H1 (cell line): ENCODE results near the gene NADK2. TPM values are rescaled to one million over a fixed set of nuclear protein-coding genes. Genes with fewer than 3 reads are reported as not detected.

ENCODE experiments used
- ASH2L ChIP-seq: fragments of 200-600, 300-600 bp; sonication (generic); IDR thresholded peaks from one replicate; pipeline ENCODE4 v1.7.1; 2017; ENCODE audit warnings: low read length
- CBX5 ChIP-seq: fragments of 300-800, 300-1000 bp; sonication (generic); IDR thresholded peaks from 2 replicates; pipeline ENCODE4 v1.7.1; 2016; ENCODE audit warnings: antibody characterized with exemption, low read length, low read depth
- CBX8 ChIP-seq: fragments of 300-800, 300-1000 bp; sonication (generic); IDR thresholded peaks from 2 replicates; pipeline ENCODE4 v1.7.1; 2016; ENCODE audit warnings: low read depth, low read length, borderline replicate concordance
- CREB1 ChIP-seq: IDR thresholded peaks from 2 replicates; pipeline ENCODE4 v1.6.1; 2012; ENCODE audit warnings: inconsistent platforms
- CTBP2 ChIP-seq: IDR thresholded peaks from 2 replicates; pipeline ENCODE4 v1.7.0; 2011; ENCODE audit warnings: borderline replicate concordance, mild to moderate bottlenecking, moderate library complexity, mixed read lengths, low read length; ENCODE audit not compliant: insufficient read depth, insufficient read length
- EZH2 ChIP-seq: fragments of 200-600 bp; sonication (generic); IDR thresholded peaks from 2 replicates; pipeline ENCODE4 v1.7.1; 2012; ENCODE audit warnings: low read depth, mild to moderate bottlenecking, moderate library complexity, low read length, inconsistent platforms; ENCODE audit not compliant: severe bottlenecking
- GABPA ChIP-seq: IDR thresholded peaks from 2 replicates; pipeline ENCODE4 v1.6.1; 2011; ENCODE audit warnings: mild to moderate bottlenecking, low read length, moderate library complexity, borderline replicate concordance; ENCODE audit not compliant: insufficient read depth
- KDM1A ChIP-seq: fragments of 200-600, 300-600 bp; sonication (generic); IDR thresholded peaks from 2 replicates; pipeline ENCODE4 v1.7.1; 2016; ENCODE audit warnings: mild to moderate bottlenecking, low read length, borderline replicate concordance
- KDM5A ChIP-seq: fragments of 200-600 bp; IDR thresholded peaks from 2 replicates; pipeline ENCODE4 v1.7.1; 2012; ENCODE audit warnings: mild to moderate bottlenecking, low read length, inconsistent platforms, mixed read lengths
- NANOG ChIP-seq: IDR thresholded peaks from 2 replicates; pipeline ENCODE4 v1.6.1; 2011; ENCODE audit warnings: low read length, low read depth, mild to moderate bottlenecking, inconsistent platforms; ENCODE audit not compliant: insufficient read depth, poor library complexity, severe bottlenecking
- PHF8 ChIP-seq: fragments of 200-600 bp; sonication (generic); conservative IDR thresholded peaks from 2 replicates; pipeline ENCODE4 v1.7.1; 2012; ENCODE audit warnings: low read depth, mild to moderate bottlenecking, inconsistent platforms, low read length, moderate library complexity
- RAD21 ChIP-seq, 2 experiments: IDR thresholded peaks in 1 of 2; conservative IDR thresholded peaks in 1 of 2; 2 replicates each; pipeline ENCODE4 v1.6.1; 2011; ENCODE audit warnings: low read depth in 2 of 2, low read length in 2 of 2, improper control_type of control experiment in 1 of 2, inconsistent platforms in 1 of 2, mild to moderate bottlenecking in 1 of 2, moderate library complexity in 1 of 2
- RXRA ChIP-seq: IDR thresholded peaks from 2 replicates; pipeline ENCODE4 v1.6.1; 2011; ENCODE audit warnings: low read depth, mild to moderate bottlenecking, low read length, moderate library complexity; ENCODE audit not compliant: insufficient read depth
- SAP30 ChIP-seq: fragments of 300-600 bp; sonication (generic); IDR thresholded peaks from 2 replicates; pipeline ENCODE4 v1.7.1; 2012; ENCODE audit warnings: low read length, moderate library complexity, mild to moderate bottlenecking, inconsistent platforms; ENCODE audit not compliant: insufficient read depth, insufficient replicate concordance
- SIRT6 ChIP-seq: IDR thresholded peaks from one replicate; pipeline ENCODE4 v1.7.1; 2012; ENCODE audit warnings: low read length, inconsistent platforms
- SIX5 ChIP-seq: IDR thresholded peaks from 2 replicates; pipeline ENCODE4 v1.6.1; 2011; ENCODE audit warnings: mild to moderate bottlenecking, low read depth, low read length
- SRF ChIP-seq: IDR thresholded peaks from 2 replicates; pipeline ENCODE4 v1.6.1; 2011; ENCODE audit warnings: mild to moderate bottlenecking, low read depth, low read length, moderate library complexity
- TAF1 ChIP-seq: IDR thresholded peaks from 2 replicates; pipeline ENCODE4 v1.6.1; 2011; ENCODE audit warnings: mild to moderate bottlenecking, low read depth, low read length
- TAF7 ChIP-seq: optimal IDR thresholded peaks from 2 replicates; pipeline ENCODE3; 2011; ENCODE audit warnings: low read depth, mild to moderate bottlenecking, inconsistent platforms, low read length, moderate library complexity, borderline replicate concordance
- TEAD4 ChIP-seq: IDR thresholded peaks from 2 replicates; pipeline ENCODE4 v1.6.1; 2012; ENCODE audit warnings: low read depth, low read length, inconsistent platforms, mixed read lengths
- polyA plus RNA-seq, 7 experiments: library from polyadenylated mRNA; depleted of rRNA in 3 of 7; stranded (reverse) in 5 of 7; unstranded in 2 of 7; fragments of >200 nt in 5 of 7; fragments of 200-250 nt in 2 of 7; gene quantifications; 1 replicate in 5 of 7; 2 replicates in 1 of 7; 4 replicates in 1 of 7; pipeline versions ENCODE4 v1.2.1 to v1.2.3, GENCODE V29; 2011 to 2013; ENCODE audit warnings: missing spikeins in 2 of 7, mixed read lengths in 2 of 7
- total RNA-seq: library from RNA; stranded (reverse); fragmentation: NEBNext Ultra II Directional; extraction: Animal tissue kit (Norgen Biotek cat#: 25700); gene quantifications from 2 replicates; pipeline ENCODE4 v1.2.1, GENCODE V29; 2021
- TF ChIP-seq, protein P1 (sequence below): IDR thresholded peaks from 2 replicates; pipeline ENCODE4 v1.6.1; 2011; ENCODE audit warnings: low read depth, mild to moderate bottlenecking, low read length; ENCODE audit not compliant: insufficient read depth

The NADK2 gene
- total and polyA plus RNA-seq, 2 of the 8 experiments (the other 6 are each of a cell fraction or from before 2014, with no cell fraction given), result 3.4 to 16.1 TPM

DNA sequence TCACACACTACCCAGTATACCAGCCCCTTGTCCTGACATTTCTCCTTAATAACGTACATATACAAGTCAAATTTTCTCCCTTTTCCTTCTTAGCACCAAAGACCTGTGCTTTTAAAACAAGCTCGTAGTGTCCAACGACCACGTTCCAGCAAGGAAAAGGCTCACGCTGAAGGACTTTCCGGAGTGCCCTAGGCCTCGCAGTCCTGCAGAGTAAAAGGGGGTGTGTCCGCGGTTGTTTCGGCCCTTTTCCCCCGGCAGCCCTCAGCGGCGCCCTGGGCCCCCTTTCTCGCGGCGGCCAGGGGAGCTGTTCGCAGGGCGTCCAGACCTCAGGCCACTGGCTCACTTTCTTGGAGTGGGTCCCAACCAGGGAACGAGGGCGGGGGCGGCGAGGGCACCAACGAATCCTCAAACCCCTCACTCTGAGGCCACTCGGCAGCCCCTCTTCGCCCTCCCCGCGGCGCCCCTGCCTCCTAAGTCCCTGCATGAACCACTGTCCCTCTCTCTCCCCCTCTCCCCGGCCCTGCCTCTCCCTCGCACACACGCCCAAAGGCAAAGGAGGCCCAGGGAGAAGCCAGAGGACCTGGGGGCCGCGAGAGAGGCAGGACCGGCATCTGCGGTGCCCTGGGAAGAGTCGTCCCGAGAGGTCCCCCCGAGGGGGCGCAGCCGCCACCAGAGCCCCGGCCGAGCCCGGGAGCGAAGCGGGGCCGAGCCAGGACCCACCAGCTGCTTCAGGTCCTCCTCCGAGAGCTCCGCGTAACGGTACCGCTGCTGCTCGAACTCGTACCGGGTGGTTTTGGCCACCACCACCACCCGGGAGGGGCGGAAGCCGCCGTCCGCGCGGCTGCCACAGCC, 720 bp downstream of the NADK2 start (continued):
- TF ChIP-seq CBX5 (no peak), GABPA (no peak), KDM5A (no peak), SRF (no peak), NANOG (no peak), PHF8 (peak; percentile 71), TAF7 (no peak), TEAD4 (no peak), SAP30 (no peak), ASH2L (peak; percentile 44), TAF1 (peak; percentile 65), KDM1A (no peak), RXRA (no peak), CREB1 (no peak), RAD21 (IDR thresholded peaks at IDR 0.05 in 1 of 2, conservative IDR thresholded peaks at IDR 0.05 in 1 of 2; ENCODE audit: low read depth in 2 of 2, low read length in 2 of 2) (no peak), CBX8 (no peak), EZH2 (no peak), SIRT6 (no peak), CTBP2 (no peak), SIX5 (no peak)
- TF ChIP-seq, protein P1, sequence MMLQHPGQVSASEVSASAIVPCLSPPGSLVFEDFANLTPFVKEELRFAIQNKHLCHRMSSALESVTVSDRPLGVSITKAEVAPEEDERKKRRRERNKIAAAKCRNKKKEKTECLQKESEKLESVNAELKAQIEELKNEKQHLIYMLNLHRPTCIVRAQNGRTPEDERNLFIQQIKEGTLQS, result no peak
